Islet precursor cell (in vitro differentiated cells): ENCODE data around the gene TYMS.

ENCODE experiments used
- DNase-seq: peaks from one replicate; pipeline ENCODE4 v3.0.0-alpha.2; 2018

Gene TYMS

DNA sequence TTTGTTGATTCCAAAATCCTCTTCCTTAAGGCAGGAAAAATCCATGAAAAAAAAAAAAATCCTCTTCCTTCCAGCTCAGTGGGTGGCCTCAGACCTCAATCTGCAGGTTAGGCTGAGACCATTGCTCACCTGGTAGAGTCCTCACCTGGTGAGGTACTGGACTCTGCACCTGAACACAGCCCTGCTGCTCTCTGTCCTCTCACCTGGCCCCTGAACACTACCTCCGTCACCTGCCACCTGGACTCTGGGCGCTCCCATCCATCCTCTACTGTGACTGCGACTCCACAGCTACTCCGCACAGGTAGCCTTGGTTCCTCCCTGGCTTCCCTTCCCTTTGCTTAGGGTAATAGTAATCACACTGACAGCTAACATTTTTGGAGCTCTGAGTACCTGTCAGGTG is 22.1 kb downstream of the TYMS start:
- peak; percentile 25 for DNase-seq

DNA sequence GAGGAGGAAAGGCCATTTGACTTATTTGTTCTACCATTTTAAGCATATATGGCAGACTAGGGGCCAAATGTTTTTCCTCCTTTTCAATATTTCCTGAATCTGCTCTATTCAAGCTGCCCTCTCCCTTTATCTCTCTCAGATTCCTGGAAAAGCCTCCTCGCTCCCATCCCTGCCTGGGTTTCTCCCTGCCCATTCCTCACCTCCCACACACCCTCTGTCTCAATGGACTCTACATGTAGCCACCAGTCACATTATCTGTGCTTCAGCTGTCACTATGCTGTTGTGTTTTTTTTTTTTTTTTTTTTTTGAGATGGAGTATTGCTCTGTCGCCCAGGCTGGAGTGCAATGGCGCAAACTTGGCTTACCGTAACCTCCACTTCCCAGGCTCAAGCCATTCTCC is 22.9 kb downstream of the TYMS start:
- DNase-seq = peak; percentile 6

DNA sequence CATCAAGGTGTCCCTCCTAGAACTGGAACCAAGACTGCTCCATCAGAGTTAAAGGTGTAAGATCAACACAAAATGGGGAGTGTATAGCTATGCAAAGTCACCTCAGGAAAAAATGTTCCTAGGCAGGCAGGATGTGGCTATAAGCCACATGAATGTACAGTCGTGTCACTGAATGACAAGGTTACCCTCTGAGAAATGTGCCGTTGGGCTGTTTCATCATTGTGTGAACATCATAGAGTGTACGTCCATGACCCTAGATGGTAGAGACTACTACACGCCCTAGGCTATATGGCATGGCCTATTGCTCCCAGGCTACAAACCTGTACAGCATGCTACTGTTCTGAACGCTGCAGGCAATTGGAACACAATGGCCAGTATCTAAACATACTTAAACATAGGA is 24.5 kb downstream of the TYMS start:
- no peak for DNase-seq

DNA sequence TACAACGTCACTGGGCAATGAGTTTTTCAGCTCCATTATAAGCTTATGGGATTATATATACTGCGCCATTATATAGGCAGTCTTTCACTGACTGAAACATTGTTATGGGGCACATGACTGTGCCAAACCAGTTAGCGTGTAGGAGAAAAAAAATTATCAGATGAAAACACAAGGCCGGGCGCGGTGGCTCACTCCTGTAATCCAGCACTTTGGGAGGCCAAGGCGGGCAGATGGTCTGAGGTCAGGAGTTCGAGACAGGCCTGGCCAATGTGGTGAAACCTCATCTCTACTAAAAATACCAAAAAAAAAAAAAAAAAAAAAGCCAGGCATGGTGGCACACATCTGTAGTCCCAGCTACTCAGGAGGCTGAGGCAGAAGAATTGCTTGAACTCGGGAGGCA is 25.0 kb downstream of the TYMS start:
- DNase-seq = peak; percentile 15

DNA sequence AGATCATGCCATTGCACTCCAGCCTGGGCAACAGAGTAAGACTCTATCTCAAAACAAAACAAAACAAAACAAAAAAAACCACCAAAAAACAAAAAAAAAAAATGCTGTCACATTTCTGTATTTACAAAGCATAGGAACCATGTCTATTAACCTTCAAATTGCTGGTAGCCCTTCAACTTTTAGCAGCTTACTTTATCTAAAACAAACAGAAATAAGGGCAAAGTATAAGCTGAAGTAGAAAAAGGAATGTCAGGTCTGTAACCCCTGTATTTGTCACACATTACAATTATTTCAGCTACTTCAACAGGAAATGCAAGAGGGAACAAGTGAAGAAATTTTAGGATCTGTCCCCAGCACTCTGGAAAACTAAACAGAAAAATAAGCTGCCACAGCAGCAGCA is 25.4 kb downstream of the TYMS start:
- DNase-seq = no peak

DNA sequence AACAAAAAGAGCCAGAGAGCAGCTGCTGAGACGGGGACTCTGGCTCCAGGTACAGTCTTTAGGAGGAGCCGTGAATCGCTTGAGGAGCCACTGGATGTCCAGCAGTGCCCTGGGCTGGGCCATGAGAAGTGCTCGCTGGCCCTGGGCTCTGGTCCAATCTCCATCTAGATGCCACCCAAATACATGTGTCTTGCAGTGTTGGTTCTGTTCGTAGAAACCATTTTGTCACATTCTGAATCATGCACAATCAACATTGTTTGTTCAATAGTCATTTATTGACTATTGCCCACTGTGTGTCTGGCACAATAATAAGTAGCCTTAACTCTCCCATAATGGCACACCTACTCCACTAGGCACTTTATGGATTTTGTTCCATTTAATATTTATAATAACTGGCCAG is 26.1 kb downstream of the TYMS start:
- no peak for DNase-seq

DNA sequence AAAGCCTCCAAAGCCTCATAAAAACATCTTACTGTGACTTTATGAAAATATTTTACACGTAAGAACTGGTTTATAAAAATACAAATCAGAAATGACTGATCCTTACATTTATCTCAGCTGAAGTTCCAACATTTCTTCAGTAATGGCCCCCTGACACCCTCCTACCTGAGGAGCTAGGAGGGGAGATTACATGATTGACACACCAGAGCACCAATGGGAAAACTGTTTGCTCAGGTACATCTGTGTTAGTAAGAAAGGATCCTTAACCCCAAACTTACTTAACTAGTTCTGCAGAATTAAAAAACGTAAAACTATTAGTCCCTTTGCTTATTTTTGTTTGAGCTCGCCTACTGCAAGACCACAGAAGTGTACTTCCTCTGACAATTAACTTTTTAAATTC is 28.0 kb downstream of the TYMS start:
- DNase-seq = peak; percentile 6

DNA sequence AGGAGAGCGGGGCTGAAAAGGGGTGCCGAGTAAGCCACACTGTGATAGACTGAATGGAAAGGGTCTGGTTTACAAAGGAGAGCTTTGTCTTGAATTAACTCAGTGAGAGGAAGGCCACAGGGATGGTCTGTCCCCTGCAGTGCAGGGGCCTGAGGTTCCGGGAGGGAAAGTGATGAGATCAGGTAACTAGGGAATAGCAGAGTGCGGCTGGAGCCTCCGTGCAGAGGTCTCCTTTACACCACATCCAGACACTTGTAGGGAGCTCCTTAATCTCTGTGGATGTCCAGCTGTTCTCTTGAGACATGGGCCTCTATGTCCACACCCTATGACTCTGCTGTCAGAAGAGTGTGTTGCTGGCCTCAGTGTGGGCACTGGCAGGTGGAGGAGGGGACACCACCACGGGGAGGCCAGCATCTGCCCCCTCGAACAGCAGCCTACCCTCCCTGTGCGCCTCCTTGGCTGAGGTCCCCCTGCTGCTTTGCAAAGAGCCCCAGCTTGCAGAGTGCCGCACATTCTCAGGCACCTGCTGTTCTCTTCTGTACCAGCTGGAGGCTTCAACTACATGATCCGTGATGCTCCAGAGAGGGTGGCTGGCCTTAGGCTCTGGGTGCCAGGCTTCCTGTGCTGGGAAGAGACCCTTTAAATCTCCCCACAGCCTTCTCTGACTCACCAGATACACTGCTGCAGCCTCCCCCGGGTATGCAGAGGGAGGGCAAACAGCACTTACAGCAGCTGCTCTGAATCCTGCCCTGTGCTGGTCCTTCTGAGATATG is 29.1 kb downstream of the TYMS start:
- DNase-seq = no peak

DNA sequence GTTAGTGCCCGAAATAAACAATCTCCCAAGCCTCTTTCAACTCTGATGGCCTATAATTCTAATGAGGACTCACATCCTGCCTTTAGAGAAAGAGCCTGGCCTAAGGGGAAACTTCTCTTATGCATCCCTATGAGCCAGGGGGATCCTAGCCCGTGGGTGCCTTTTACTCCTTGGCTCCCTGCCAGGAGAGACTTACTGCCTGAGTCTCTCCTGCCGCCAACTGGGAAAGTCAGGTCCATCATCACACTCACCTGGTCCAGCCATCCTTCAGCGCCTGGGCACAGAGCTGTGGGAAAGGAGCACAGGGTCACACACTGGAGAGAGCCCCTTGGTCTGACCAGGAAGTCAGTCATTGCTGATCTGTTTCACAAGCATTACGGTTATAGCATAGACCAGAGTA is 30.9 kb downstream of the TYMS start:
- DNase-seq = no peak

DNA sequence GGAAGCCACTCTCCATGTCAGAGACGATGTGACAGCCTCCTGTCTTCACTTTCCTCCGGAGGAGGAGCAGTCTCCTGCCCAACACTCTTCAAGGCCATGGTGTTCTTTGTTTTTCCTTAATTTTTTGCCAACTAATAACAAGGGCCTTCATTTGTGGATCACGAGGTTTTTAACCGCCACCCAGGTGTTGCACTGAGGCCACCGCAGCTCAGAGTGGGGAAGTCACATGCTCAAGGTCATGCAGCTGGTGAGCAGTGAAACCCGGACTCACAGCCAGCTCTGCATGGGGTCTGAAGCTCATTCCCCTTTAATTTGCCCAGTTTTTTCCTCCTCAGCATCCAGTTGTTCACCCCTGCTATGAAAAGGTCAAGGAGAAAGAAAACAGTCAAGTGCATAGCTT is 35.4 kb downstream of the TYMS start:
- DNase-seq = peak; percentile 16

DNA sequence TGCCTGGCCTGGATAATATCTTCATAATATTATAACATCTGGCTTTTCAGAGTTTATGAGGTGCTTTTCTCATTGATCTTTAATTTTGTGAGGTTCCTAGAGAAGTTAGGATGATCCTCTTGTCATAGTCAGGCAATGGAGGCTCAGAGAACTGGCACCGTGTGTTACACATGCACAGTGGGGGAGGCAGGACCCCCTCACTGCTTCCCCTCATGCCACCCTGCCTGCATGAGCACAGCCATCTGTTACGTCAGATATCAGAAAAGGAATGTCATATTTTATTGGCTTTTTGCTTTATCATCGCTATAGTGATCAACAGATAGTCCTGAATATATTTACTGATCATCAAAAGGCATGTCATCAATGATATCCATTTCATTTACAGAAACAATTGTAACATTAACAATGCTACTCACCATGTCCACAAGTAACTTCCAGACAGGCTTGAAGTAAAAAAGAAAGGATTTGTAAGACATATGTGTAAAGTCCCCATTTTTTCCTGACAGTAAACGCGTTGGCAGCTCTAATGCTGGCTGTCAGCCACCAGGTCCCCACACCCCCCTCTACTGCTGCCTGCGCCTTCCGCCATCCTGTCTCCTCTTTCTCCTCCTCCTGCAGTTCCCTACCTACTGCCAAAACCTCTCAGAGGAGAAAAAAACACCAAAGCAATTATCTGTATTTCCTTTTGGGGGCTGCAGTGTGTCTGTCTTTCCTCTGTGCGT is 36.2 kb downstream of the TYMS start:
- peak; percentile 1 for DNase-seq

DNA sequence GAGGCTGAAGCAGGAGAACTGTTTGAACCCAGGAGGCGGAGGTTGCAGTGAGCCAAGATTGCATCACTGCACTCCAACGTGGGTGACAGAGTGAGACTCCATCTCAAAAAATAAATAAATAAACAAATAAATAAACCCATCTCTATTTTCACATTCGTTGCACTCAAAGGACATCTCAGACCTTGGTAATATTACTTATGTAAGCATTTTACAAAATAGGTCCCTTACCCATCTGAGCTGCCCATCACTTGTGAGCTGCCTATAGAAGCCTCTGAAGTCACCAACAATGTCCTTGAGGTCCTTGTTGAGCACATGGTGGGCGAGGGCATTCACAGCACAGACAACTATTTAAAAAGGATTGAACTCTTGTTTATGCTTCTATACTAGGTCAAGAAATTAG is 39.6 kb downstream of the TYMS start:
- no peak for DNase-seq

DNA sequence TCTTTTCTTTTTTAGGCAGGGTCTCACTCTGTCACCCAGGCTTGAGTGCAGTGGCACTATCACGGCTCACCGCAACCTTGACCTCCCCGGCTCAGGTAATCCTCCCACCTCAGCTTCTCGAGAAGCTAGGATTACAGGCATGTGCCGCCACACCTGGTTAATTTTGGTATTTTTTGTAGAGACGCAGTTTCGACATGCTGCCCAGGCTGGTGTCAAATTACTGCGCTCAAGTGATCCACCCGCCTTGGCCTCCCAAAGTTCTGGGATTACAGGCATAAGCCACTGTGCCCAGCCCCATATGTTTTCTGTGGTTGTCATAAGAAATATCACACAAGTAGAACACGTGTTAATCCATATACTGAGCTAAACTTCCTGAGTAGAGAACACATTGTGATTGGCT is 40.3 kb downstream of the TYMS start:
- DNase-seq = no peak

DNA sequence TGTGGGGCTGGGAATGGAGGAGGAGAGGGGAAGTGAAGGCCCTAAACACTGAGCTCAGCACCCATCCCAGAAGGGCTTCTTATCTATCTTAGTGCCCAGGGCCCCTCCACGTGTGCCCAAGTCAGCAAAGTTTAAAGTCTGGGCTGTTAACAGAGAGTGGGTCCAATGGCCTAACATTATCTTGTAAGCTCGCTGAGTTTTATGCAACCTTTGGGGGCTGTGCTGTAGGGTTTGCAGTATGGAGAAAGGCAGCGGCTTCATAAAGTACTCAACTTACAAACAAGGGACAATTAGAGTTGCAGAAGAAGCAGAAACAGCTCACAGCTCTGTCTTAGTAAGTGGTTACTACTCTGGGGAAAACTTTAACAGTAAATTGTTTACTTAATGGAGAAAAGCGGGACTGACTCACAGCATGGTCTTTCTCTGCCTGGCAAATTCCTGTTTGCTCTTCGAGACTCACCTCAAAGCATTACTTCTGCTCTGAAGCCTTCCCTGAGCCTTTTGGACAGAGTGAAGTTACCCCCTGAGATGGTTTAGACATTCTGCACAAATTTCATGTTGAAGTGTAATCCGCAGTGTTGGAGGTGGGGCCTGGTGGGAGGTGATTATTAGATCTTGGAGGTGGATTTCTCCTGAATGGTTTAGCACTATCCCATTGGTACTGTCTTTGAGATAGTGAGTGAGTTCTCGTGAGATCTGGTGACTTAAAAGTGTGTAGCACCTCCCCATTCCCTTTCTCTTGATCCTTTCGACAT is 45.9 kb downstream of the TYMS start:
- DNase-seq = peak; percentile 51

DNA sequence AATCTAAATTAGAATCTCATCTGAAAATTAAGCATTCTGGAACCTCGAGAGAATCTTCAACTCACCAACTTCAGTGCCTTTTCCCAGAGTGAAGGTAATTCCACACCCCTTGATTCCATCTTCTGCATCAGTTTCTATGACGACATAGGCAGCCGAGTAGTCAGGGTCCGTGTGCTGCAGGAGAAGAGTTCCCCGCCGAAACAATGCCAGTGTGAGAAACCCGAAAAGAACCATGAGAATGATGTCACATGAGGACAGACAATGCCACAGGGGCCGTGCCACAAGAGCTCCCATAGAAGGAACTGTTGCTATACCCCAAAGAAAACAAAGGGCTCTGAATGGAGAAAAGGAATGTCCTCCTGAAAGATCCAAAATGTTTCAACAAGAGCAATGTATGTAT is 49.0 kb downstream of the TYMS start:
- no peak for DNase-seq

DNA sequence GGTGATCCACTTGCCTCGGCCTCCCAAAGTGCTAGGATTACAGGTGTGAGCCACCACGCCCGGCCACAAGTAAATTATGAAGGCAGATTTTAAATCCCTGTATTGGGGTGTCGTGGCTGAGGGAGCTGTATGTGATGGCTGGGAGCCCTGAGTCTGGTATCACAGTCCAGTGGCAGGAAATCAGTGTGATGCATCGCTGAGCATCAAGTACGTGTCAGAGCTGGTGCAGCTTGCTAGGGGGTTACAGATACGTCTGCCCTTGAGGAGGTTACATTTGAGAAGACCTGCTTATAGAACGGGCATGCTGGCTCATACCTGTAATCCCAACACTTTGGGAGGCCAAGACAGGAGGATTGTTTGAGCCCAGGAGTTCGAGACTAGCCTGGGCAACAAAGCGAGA is 50.6 kb downstream of the TYMS start:
- no peak for DNase-seq

DNA sequence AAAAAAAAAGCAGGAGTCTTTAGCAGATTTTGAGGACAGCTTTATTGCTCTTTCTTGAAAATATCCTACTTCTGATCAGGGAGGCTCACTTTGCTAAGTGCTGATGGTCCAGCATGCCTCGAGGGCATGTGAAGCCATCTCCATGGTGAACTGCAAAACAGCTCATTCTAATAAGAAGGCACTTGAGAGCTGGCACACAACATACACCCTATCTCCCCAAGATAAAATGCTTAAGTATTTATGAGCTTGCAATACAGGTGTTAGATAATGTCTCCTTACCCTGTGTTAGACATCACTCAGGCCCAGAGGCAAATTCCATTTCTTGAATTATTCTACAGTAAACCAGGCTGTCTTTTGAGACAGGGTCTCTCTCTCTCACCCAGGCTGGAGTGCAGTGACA is 52.3 kb downstream of the TYMS start:
- no peak for DNase-seq

DNA sequence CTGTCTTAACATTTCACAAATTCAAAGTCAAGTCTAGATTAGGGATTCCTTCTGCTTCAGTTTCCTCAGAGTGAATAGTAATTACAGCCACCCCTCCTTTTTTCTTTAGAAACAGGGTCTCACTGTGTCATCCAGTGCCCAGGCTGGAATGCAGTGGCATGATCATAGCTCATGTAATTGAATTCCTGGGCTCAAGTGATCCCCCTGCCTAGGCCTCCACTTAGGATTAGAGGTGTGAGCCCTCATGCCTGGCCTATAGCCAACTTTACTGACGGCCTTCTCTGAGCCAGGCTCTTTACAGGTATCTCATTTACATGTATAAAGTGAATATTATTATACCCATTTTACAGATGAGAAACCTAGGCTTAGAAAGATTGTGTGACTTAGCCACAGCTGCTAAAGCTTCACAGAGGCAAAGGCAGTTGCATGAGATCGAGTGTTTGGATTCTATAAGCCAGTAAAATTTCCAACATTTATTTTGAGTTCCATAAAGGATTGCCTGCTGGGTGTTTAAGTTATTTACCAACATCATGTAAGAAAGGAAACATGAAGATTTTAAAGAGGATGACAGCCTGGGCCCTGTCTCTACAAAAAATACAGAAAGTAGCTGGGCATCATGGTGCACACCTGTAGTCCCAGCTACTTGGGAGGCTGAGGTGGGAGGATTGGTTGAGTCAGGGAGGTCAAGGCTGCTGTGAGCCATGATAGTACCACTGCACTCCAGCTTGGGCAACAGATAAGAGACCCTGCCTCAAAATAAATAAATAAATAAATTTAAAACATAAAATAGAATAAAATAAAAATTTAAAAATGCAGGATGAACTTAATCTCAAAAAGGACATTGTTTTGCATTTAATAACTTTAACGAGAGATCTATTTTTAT is 53.2 kb downstream of the TYMS start:
- DNase-seq = no peak

DNA sequence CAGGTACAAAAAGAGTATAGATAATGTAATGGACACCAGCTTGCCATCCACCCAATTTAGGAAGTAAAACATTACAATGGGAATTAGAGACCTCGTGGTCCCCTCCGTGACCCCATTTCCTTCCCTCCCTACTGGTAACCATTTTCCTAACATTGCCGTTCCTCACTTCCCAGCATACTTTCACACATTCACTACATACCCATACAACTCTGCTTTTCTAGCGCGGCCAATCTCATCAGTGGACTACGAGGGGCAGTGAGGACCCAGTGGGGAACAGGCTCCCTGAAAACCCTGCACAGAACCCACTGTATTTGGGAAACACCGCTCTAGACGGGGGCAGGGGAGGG is 53.8 kb downstream of the TYMS start:
- no peak for DNase-seq

DNA sequence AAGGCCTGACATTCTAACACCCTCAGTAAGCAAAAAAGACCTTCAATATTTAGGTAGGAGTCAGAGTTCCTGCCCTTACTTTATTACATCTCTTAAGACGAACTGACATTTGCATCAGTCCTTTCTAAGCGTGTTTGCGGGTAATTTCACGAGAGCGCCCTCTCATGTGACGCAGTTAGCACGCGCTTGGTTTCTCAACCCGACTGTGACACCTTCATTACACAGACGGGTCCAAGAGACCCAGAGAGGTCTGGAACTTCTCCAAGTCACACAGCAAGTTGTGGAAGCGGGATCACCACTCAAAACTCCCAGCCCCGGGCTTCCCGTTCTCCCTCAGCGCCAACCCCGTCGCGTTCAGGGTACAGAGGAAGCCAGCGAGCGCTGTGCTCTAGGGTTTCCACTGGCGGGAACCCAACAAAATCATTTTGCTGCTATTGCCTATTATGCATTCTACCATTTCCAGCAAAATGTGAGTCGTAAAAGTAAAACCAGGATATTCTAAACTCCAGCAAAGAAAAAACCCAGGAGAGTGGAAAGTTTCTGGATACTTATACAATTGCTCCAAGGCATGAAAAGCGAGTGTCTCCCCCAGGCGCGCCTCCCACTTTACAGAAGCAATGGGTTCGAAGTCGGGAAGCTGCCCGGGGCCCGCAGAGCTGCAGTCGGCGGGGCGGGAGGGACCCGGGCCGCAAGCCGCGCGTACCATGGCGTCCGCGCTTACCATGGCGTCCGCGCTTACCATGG is 54.4 kb downstream of the TYMS start:
- peak; percentile 64 for DNase-seq

DNA sequence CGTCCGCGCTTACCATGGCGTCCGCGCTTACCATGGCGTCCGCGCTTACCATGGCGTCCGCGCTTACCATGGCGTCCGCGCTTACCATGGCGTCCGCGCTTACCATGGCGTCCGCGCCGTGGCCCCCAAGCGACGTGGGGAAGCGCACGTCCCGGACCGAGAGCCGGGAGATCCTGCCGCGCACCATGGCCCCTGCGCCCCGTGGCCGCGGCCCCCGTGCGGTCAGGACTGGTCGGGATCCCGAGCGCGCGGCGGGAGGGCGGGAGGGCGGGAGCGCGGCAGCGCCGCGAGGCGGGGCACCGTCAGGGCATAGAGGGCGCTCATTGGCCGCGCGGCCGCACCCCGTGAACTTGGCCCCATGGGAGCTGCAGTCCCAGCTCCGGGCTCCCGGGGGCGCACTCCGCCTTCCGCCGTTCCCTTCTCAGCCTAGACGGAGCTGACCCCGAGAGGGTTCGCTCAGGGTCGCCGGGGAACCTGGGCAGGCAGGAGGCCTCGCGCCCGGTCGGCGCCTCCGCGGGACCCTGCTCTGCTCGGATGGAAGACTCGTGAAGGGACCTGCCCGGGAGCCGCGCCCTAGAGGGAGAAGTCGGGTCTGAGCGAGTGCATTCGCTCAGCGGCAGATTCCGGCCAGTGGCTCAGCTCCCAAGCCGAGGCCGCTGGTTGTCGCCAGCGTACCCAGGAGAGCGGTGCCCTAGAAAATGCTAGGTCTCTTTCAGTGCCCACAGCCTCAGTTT is 55.1 kb downstream of the TYMS start, which contains the start of gene ENOSF1:
ENOSF1 (minus strand) TSS at position 230 of the 734 bp plus-strand sequence; CDS start at position 187, 43 bp downstream.
- peak; percentile 94 for DNase-seq

DNA sequence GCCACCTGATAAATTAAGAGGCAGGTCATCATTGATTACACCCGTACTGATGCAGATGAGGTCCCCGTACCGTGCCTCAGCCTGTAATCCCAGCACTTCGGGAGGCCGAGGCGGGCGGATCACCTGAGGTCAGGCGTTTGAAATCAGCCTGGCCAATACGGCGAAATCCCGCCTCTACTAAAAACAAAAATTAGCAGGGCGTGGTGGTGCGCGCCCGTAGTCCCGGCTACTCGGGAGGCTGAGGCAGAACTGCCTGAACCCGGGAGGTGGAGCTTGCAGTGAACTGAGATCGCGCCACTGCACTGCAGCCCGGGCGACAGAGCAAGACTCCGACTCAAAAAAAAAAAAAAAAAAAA is 55.7 kb downstream of the TYMS start:
- DNase-seq = no peak
